OCI-LY3 (cell line): ENCODE results near the gene LHFPL3.

ENCODE experiments used
- EZH2phosphoT487 ChIP-seq: fragments of 200-600 bp; shearing (Covaris generic); IDR thresholded peaks from 2 replicates; pipeline ENCODE4 v1.6.1; 2018; ENCODE audit warnings: antibody characterized with exemption, mixed run types, low read depth
- TF ChIP-seq, protein P1 (sequence below): fragments of 200-600, 300-600 bp; sonication (generic); IDR thresholded peaks from 2 replicates; pipeline ENCODE4 v1.5.1; 2014; ENCODE audit warnings: antibody characterized with exemption, low read length, low read depth

GRCh38 chr7:104928721-104929400, 600.5 kb downstream of the LHFPL3 start:
- TF ChIP-seq, protein P1, sequence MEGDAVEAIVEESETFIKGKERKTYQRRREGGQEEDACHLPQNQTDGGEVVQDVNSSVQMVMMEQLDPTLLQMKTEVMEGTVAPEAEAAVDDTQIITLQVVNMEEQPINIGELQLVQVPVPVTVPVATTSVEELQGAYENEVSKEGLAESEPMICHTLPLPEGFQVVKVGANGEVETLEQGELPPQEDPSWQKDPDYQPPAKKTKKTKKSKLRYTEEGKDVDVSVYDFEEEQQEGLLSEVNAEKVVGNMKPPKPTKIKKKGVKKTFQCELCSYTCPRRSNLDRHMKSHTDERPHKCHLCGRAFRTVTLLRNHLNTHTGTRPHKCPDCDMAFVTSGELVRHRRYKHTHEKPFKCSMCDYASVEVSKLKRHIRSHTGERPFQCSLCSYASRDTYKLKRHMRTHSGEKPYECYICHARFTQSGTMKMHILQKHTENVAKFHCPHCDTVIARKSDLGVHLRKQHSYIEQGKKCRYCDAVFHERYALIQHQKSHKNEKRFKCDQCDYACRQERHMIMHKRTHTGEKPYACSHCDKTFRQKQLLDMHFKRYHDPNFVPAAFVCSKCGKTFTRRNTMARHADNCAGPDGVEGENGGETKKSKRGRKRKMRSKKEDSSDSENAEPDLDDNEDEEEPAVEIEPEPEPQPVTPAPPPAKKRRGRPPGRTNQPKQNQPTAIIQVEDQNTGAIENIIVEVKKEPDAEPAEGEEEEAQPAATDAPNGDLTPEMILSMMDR, result no peak
- no peak for TF ChIP-seq EZH2phosphoT487
